ENCODE measurements around the gene ARF1.

The ARF1 gene

DNA sequence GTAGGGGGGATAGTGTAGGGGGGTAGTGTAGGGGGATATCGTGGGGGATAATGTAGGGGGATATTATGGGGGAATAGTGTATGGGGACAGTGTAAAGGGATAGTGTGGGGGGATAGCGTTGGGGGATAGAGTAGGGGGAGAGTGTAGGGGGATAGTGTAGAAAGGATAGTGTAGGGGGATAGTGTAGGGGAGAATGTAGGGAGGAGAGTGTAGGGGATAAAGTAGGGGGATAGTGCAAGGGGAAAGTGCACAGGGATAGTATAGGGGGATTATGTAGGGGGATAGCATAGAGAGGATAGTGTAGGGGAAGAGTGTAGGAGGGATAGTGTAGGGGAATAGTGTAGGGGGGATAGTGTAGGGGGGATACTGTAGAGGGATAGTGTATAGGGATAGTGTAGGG lies 12.3 kb upstream of the ARF1 start:
- no peaks in the 10 kb centered on the region for H3K36me3 ChIP-seq
- peaks cover 0 to 56% of the 10 kb centered on the region in 2 donors for H3K27me3 ChIP-seq
- H3K27ac ChIP-seq, result no peak overlapping the region
- no peak overlapping the region for H3K4me3 ChIP-seq
- DNase-seq, result no peak
- peaks cover 0 to 4% (median 0%) of the 10 kb centered on the region in 4 donors for H3K4me1 ChIP-seq
- intact Hi-C loops (cut with DNase I; ENCODE audit: low total_unique reads), result no loop called here
- H3K9me3 ChIP-seq, result no peaks in the 10 kb centered on the region
- TF ChIP-seq, protein P1, sequence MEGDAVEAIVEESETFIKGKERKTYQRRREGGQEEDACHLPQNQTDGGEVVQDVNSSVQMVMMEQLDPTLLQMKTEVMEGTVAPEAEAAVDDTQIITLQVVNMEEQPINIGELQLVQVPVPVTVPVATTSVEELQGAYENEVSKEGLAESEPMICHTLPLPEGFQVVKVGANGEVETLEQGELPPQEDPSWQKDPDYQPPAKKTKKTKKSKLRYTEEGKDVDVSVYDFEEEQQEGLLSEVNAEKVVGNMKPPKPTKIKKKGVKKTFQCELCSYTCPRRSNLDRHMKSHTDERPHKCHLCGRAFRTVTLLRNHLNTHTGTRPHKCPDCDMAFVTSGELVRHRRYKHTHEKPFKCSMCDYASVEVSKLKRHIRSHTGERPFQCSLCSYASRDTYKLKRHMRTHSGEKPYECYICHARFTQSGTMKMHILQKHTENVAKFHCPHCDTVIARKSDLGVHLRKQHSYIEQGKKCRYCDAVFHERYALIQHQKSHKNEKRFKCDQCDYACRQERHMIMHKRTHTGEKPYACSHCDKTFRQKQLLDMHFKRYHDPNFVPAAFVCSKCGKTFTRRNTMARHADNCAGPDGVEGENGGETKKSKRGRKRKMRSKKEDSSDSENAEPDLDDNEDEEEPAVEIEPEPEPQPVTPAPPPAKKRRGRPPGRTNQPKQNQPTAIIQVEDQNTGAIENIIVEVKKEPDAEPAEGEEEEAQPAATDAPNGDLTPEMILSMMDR (IDR thresholded peaks at IDR 0.05), result no peak

DNA sequence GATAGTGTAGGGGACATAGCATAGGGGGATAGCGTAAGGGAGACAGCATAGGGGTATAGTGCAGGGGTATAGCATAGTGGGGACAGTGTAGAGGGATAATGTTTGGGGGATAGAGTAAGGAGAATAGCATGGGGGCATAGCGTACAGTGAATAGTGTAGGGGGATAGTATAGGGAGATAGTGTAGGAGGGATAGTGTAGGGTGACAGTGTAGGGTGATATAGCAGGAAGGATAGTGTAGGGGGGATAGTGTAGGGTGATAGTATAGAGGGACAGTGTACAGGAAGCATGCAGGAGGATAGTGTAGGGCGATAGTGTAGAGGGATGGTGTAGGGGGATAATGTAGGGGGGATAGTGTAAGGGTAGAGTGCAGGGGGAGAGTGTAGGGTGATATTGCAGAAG lies 11.7 kb upstream of the ARF1 start:
- intact Hi-C loops (cut with DNase I; ENCODE audit: low total_unique reads), result no loop called here
- Histone ChIP-seq H3K27ac (no peak overlapping the region), H3K4me3 (no peak overlapping the region), H3K4me1 (peaks cover 0 to 4% (median 0%) of the 10 kb centered on the region in 4 donors), H3K36me3 (no peaks in the 10 kb centered on the region), H3K9me3 (no peaks in the 10 kb centered on the region), H3K27me3 (peaks cover 0 to 49% of the 10 kb centered on the region in 2 donors)
- TF ChIP-seq, protein P1 (IDR thresholded peaks at IDR 0.05), result no peak
- DNase-seq, result no peak

DNA sequence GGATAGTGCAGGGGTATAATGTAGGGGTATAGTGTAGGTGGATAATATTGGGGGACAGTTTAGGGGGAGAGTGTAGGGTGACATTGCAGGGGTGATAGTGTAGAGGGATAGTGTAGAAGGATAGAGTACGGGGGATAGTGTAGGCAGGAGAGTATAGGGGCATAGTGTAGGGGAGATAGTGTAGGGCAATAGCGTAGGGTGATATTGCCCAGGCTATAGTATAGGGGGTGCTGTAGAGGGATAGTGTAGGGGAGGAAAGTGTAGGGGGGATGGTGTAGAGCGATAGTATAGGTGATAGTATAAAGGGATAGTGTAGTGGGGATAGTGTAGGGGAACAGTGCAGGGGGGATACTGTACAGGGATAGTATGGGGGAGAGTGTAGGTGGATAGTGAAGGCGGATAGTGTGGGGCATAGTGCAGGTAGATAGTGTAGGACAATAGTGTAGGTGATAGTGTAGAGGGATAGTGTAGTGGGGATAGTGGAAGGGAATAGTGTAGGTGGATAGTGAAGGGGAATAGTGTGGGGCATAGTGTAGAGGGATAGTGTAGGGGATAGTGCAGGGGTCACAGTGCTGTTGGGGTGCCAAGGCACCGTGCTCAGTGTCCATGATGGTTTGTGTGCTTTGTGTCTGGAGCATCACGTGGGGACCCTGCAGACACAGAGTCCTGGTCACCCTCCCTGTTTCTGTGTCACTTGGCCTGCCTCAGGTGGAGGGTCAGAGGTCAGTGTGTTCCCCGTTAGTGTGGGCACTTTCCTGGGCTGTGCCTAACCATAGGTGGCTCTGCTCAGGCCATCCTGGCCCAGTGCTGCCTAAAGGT lies 10.5 kb upstream of the ARF1 start:
- peak in 1 of 2 donors; percentile 1 for DNase-seq
- intact Hi-C loops (cut with DNase I; ENCODE audit: low total_unique reads), result no loop called here
- H3K27me3 ChIP-seq, result peaks cover 0 to 37% of the 10 kb centered on the region in 2 donors

GRCh38 chr1:228072658-228073043 lies 9.9 kb upstream of the ARF1 start:
- H3K27me3 ChIP-seq, result peaks cover 0 to 31% of the 10 kb centered on the region in 2 donors
- no peaks in the 10 kb centered on the region for H3K36me3 ChIP-seq
- no peak for DNase-seq
- intact Hi-C loops (cut with DNase I; ENCODE audit: low total_unique reads), result no loop called here
- TF ChIP-seq, protein P1 (IDR thresholded peaks at IDR 0.05), result no peak
- no peaks in the 10 kb centered on the region for H3K9me3 ChIP-seq
- peaks cover 0 to 4% (median 0%) of the 10 kb centered on the region in 4 donors for H3K4me1 ChIP-seq
- no peak overlapping the region for H3K4me3 ChIP-seq
- no peak overlapping the region for H3K27ac ChIP-seq

More for the DNA sequence above, 10.5 kb upstream of the ARF1 start:
- Histone ChIP-seq H3K4me1 (peaks cover 0 to 4% (median 0%) of the 10 kb centered on the region in 4 donors), H3K9me3 (no peaks in the 10 kb centered on the region), H3K27ac (no peak overlapping the region), H3K4me3 (no peak overlapping the region), H3K36me3 (no peaks in the 10 kb centered on the region)
- TF ChIP-seq, protein P1 (IDR thresholded peaks at IDR 0.05), result no peak

DNA sequence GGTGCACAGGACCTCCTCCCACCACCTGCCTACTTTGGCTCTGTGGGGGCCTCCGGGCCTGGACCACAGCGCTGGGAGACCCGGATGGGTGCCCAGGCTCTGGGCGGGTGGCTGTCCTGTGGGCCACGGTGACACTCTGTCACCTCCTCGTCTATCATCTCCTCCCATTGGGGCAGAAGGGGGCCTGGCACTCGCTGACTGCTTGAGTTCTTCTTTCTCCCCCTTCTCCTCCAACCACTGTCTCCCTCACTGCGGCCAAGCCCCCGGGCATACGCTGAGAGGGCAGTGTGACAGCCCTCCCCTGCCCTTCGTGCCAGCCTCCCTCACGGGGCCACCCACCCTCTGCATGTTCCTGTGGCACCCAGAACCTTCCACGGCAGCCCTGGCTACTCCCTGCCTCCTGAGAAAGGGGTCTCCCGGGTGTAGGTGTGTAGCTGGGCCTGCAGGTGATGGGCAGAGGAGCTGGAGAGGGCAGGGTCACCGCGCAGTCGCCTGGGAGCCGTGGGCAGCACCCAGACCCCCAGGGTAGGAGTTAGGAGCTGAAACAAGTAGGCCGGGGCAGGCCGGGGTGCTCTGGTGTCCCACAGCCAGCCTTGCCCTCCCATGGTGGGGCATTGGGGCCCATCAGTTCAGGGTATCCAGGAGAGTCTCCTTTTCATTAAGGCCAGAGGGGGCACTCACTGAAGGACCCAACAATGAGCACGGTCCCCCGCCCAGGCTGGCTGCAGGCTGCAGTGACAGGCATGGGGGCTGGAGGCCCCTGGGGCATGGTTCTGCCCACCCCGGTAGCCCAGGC lies 9.2 kb upstream of the ARF1 start:
- DNase-seq, result no peak
- intact Hi-C loops (cut with DNase I; ENCODE audit: low total_unique reads), result no loop called here
- TF ChIP-seq, protein P1 (IDR thresholded peaks at IDR 0.05), result no peak

More for the DNA sequence above, 9.2 kb upstream of the ARF1 start:
- peaks cover 0 to 4% (median 0%) of the 10 kb centered on the region in 4 donors for H3K4me1 ChIP-seq
- H3K4me3 ChIP-seq, result no peak overlapping the region
- H3K27me3 ChIP-seq, result peaks cover 0 to 25% of the 10 kb centered on the region in 2 donors
- no peak overlapping the region for H3K27ac ChIP-seq
- H3K9me3 ChIP-seq, result no peaks in the 10 kb centered on the region
- H3K36me3 ChIP-seq, result no peaks in the 10 kb centered on the region
